ENCODE results near the gene WDR64. TPM values are rescaled to one million over a fixed set of nuclear protein-coding genes. Genes with fewer than 3 reads are reported as not detected.

The WDR64 gene
- total RNA-seq, 1 experiment from 2014 or later: not detected

DNA sequence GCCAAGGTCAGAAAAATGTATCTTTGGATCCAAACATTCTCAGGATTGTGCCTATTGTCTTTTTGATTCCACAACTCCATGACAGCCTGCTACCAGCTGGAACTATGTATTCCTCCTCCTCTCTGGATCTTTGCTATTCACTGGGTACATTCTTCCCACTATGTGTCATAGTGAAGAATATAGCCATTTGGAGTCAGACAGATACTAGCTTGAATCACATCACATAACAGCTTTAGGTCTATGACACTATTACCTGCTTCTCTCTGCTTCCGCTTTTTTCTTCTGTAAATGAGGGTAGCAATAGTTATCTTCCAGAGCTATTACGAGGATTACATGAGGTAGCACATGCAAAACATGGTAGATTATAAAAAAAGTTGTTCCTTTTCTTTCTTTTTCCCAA, 190.5 kb downstream of the WDR64 start:
- BruUV-seq (replicated peaks): no TSS peak
- no peaks in the 10 kb centered on the region for H4K20me1 ChIP-seq (ENCODE audit: low read length)
- ChIA-PET POLR2A (ENCODE audit: unreplicated experiment) (no interaction called here), CTCF (no interaction called here)
- H3K27ac ChIP-seq (ENCODE audit: low read length): no peak overlapping the region
- H3K36me3 ChIP-seq (ENCODE audit: low read depth, low read length): no peaks in the 10 kb centered on the region
- H3K27me3 ChIP-seq (ENCODE audit: low read length): no peaks in the 10 kb centered on the region
- H2AFZ ChIP-seq (ENCODE audit: low read length): no peak overlapping the region
- no peak for TF ChIP-seq EZH2 (IDR thresholded peaks at IDR 0.05; ENCODE audit: low read length, unreplicated experiment)
- TF ChIP-seq EZH2phosphoT487 (IDR thresholded peaks at IDR 0.05; ENCODE audit: borderline replicate concordance, low read length): no peak
- no peaks in the 10 kb centered on the region for H3K9me3 ChIP-seq (ENCODE audit: low read length)
- DNase-seq (peak; percentile 38), ATAC-seq (no peak)
- H3K4me3 ChIP-seq (ENCODE audit: low read length): no peak overlapping the region
- H3F3A ChIP-seq (ENCODE audit: low read length, unreplicated experiment): no peaks in the 10 kb centered on the region
- no peak overlapping the region for H3K9ac ChIP-seq (ENCODE audit: low read length)
- peaks cover 27% of the 10 kb centered on the region for H3K4me1 ChIP-seq (ENCODE audit: insufficient read depth, low read length)
- H3K9me2 ChIP-seq (replicated peaks; ENCODE audit: low read length): no peaks in the 10 kb centered on the region
- H3K4me2 ChIP-seq (ENCODE audit: low read length): no peak overlapping the region
- H3K79me2 ChIP-seq (ENCODE audit: low read length): no peaks in the 10 kb centered on the region
- intact Hi-C loops (cut with micrococcal nuclease): no loop called here

DNA sequence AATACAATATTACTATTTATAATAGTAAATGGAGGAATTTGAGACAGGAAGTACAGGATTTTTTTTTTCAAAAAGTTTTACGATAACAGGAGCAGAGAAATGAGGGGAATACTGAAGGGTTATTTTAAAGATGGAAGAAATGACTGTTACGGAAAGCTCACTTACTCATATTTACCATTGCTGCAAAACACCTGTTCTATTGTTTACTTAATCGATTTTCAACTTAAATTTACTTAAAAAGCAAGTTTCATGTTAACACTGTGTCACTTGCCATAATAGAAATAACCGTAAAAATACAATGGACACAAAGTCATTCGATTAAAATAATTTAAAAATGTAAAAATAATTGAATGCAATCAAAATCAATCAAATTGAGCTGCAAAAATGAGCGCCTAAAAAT, 192.5 kb downstream of the WDR64 start:
- peaks cover 17% of the 10 kb centered on the region for H3K79me2 ChIP-seq (ENCODE audit: low read length)
- ATAC-seq: no peak
- intact Hi-C loops (cut with micrococcal nuclease): no loop called here
- no peaks in the 10 kb centered on the region for H3K9me2 ChIP-seq (replicated peaks; ENCODE audit: low read length)
- POLR2A ChIA-PET (ENCODE audit: unreplicated experiment): no interaction called here
- H3K27me3 ChIP-seq (ENCODE audit: low read length): no peaks in the 10 kb centered on the region
- H3K4me2 ChIP-seq (ENCODE audit: low read length): no peak overlapping the region
- H3K9me3 ChIP-seq (ENCODE audit: low read length): no peaks in the 10 kb centered on the region
- H2AFZ ChIP-seq (ENCODE audit: low read length): no peak overlapping the region
- H3K36me3 ChIP-seq (ENCODE audit: low read depth, low read length): no peaks in the 10 kb centered on the region
- H4K20me1 ChIP-seq (ENCODE audit: low read length): 0 out of 2 replicates have a peak, but pooled peaks cover 2% of the 10 kb centered on the region
- H3K27ac ChIP-seq (ENCODE audit: low read length): no peak overlapping the region
- CTCF ChIA-PET: no interaction called here
- no peak overlapping the region for H3K9ac ChIP-seq (ENCODE audit: low read length)
- no TSS peak for BruUV-seq (replicated peaks)
- peaks cover 15% of the 10 kb centered on the region for H3K4me1 ChIP-seq (ENCODE audit: insufficient read depth, low read length)
- no peak for DNase-seq
- TF ChIP-seq, protein P1, sequence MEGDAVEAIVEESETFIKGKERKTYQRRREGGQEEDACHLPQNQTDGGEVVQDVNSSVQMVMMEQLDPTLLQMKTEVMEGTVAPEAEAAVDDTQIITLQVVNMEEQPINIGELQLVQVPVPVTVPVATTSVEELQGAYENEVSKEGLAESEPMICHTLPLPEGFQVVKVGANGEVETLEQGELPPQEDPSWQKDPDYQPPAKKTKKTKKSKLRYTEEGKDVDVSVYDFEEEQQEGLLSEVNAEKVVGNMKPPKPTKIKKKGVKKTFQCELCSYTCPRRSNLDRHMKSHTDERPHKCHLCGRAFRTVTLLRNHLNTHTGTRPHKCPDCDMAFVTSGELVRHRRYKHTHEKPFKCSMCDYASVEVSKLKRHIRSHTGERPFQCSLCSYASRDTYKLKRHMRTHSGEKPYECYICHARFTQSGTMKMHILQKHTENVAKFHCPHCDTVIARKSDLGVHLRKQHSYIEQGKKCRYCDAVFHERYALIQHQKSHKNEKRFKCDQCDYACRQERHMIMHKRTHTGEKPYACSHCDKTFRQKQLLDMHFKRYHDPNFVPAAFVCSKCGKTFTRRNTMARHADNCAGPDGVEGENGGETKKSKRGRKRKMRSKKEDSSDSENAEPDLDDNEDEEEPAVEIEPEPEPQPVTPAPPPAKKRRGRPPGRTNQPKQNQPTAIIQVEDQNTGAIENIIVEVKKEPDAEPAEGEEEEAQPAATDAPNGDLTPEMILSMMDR (conservative IDR thresholded peaks at IDR 0.05; ENCODE audit: low read depth, low read length): no peak
- no peak for TF ChIP-seq EZH2 (IDR thresholded peaks at IDR 0.05; ENCODE audit: low read length, unreplicated experiment)
- H3K4me3 ChIP-seq (ENCODE audit: low read length): no peak overlapping the region
- no peaks in the 10 kb centered on the region for H3F3A ChIP-seq (ENCODE audit: low read length, unreplicated experiment)

DNA sequence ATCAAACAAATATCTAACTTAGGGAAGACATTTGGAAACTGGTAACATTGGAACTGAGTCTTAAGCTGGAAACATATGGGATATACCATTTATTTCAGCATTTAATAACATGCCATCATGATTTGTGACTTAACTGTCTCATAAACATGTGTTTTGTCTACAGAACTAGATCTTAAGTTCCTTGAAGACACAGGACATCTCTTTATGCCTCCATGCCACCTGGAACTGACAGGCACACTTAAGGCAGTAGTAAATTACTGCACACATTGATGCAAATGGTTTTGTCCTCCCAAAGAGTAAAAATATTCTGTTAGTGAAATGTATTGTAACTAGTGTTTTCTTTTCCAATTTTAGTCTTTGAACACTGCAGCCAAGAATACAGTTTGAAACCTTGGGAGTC, 194.3 kb downstream of the WDR64 start:
- Histone ChIP-seq H3K4me1 (ENCODE audit: insufficient read depth, low read length) (peaks cover 18% of the 10 kb centered on the region), H3K4me2 (ENCODE audit: low read length) (no peak overlapping the region), H3K9me3 (ENCODE audit: low read length) (no peaks in the 10 kb centered on the region), H3K79me2 (ENCODE audit: low read length) (peaks cover 26% of the 10 kb centered on the region), H3K36me3 (ENCODE audit: low read depth, low read length) (peaks cover 8% of the 10 kb centered on the region; the same call in 1 of the 2 replicates), H3K27me3 (ENCODE audit: low read length) (no peaks in the 10 kb centered on the region), H3K4me3 (ENCODE audit: low read length) (no peak overlapping the region), H3K9ac (ENCODE audit: low read length) (no peak overlapping the region), H2AFZ (ENCODE audit: low read length) (no peak overlapping the region), H3K9me2 (replicated peaks; ENCODE audit: low read length) (no peaks in the 10 kb centered on the region), H3K27ac (ENCODE audit: low read length) (no peak overlapping the region), H4K20me1 (ENCODE audit: low read length) (0 out of 2 replicates have a peak, but pooled peaks cover 3% of the 10 kb centered on the region), H3F3A (ENCODE audit: low read length, unreplicated experiment) (no peaks in the 10 kb centered on the region)
- no peak for TF ChIP-seq EZH2phosphoT487 (IDR thresholded peaks at IDR 0.05; ENCODE audit: borderline replicate concordance, low read length)
- no peak for TF ChIP-seq EZH2 (IDR thresholded peaks at IDR 0.05; ENCODE audit: low read length, unreplicated experiment)
- TF ChIP-seq, protein P1 (conservative IDR thresholded peaks at IDR 0.05; ENCODE audit: low read depth, low read length): no peak
- intact Hi-C loops (cut with micrococcal nuclease): loop anchor here (5.0 kb wide), 1 partner anchor 141 kb away; no protein-coding TSS in a partner anchor
- ATAC-seq (no peak), DNase-seq (no peak)
- ChIA-PET CTCF (no interaction called here), POLR2A (ENCODE audit: unreplicated experiment) (no interaction called here)
- no TSS peak for BruUV-seq (replicated peaks)
